A549 (cell line): ENCODE measurements around the gene MYH16. TPM values are rescaled to one million over a fixed set of nuclear protein-coding genes. Genes with fewer than 3 reads are reported as not detected.
A peak's percentile ranks its signal among the peaks of the same experiment; 100 is the strongest.

Experiments used
- ATAC-seq, 2 experiments: fragments of 200-7000 bp in 1 of 2; fragments of >200 bp in 1 of 2; cut with Nextera tagmentation in 1 of 2; cut with Tn5 transposase in 1 of 2; 3 replicates each; pipeline versions ENCODE4 v1.8.0 to v1.9.1; 2018 to 2020; ENCODE audit warnings: mild to moderate bottlenecking in 1 of 2, moderate library complexity in 1 of 2
- CTCF ChIA-PET: fragments of 300-600 bp; sonication (Branson Sonifier 250); formaldehyde crosslinking; extraction: SDS; loops from one replicate; lab custom pipeline; 2021; ENCODE audit warnings: antibody characterized with exemption, inconsistent platforms; lab: Yijun Ruan, JAX
- POLR2A ChIA-PET: fragments of 350-600 bp; formaldehyde crosslinking; extraction: SDS; loops from one replicate; lab custom pipeline; 2021; ENCODE audit warnings: antibody characterized with exemption, inconsistent platforms; lab: Yijun Ruan, JAX
- DNase-seq, 2 experiments: peaks; one replicate each; pipeline versions ENCODE4 v3.0.0 to v3.0.0-alpha.2; 2011 to 2016; ENCODE audit warnings: low read depth in 1 of 2, low spot score in 1 of 2
- FAIRE-seq: peaks from 2 replicates; lab custom pipeline; 2011; peaks lifted over from hg19 to GRCh38; lab: Jason Lieb, UNC
- H3K27ac ChIP-seq, 2 experiments: fragments of >200 bp; sonication (Bioruptor Twin); formaldehyde crosslinking; 3 replicates each; pipeline ENCODE4 v1.5.1; 2016 to 2017
- H3K4me1 ChIP-seq: fragments of >200 bp; sonication (Bioruptor Twin); formaldehyde crosslinking; 3 replicates; pipeline ENCODE4 v1.6.1; 2016
- H3K4me2 ChIP-seq: fragments of >200 bp; sonication (Bioruptor Twin); formaldehyde crosslinking; 3 replicates; pipeline ENCODE4 v1.6.1; 2016
- H3K4me3 ChIP-seq: fragments of >200 bp; sonication (Bioruptor Twin); formaldehyde crosslinking; 3 replicates; pipeline ENCODE4 v1.5.1; 2016
- H3K9me3 ChIP-seq: fragments of >200 bp; sonication (Bioruptor Twin); formaldehyde crosslinking; 3 replicates; pipeline ENCODE4 v1.6.1; 2016
- CBX2 ChIP-seq: fragments of 200-600 bp; sonication (generic); IDR thresholded peaks from 2 replicates; pipeline ENCODE4 v1.6.1; 2016; ENCODE audit warnings: low read depth, mild to moderate bottlenecking, borderline replicate concordance
- EHF ChIP-seq: fragments of 250-450 bp; sonication (Bioruptor Pico); IDR thresholded peaks from 2 replicates; pipeline ENCODE4 v1.5.0; 2020; ENCODE audit warnings: mild to moderate bottlenecking
- EHMT2 ChIP-seq: fragments of 200-600 bp; sonication (generic); IDR thresholded peaks from 2 replicates; pipeline ENCODE4 v1.6.1; 2016; ENCODE audit warnings: antibody characterized with exemption, low read depth, mild to moderate bottlenecking, moderate library complexity
- ELK1 ChIP-seq: fragments of 150-350 bp; IDR thresholded peaks from 2 replicates; pipeline ENCODE4 v1.6.1; 2014; ENCODE audit warnings: low read depth, mild to moderate bottlenecking, low read length
- GATA3 ChIP-seq: IDR thresholded peaks from 2 replicates; pipeline ENCODE4 v1.6.1; 2012; ENCODE audit warnings: borderline replicate concordance
- HDAC2 ChIP-seq: fragments of 200-600 bp; sonication (generic); IDR thresholded peaks from 2 replicates; pipeline ENCODE4 v1.6.1; 2016
- HES2 ChIP-seq: fragments of >200 bp; sonication (Bioruptor Twin); formaldehyde crosslinking; IDR thresholded peaks from 2 replicates; pipeline ENCODE4 v1.6.1; 2016
- HEYL ChIP-seq: fragments of 250-450 bp; sonication (Bioruptor Pico); IDR thresholded peaks from 2 replicates; pipeline ENCODE4 v1.8.0; 2021; ENCODE audit warnings: mild to moderate bottlenecking, moderate library complexity
- HOXB13 ChIP-seq: fragments of 250-450 bp; sonication (Bioruptor Pico); IDR thresholded peaks from 2 replicates; pipeline ENCODE4 v1.5.0; 2020; ENCODE audit warnings: low read depth, mild to moderate bottlenecking, moderate library complexity
- MAX ChIP-seq: IDR thresholded peaks from 2 replicates; pipeline ENCODE4 v1.6.1; 2012
- MAZ ChIP-seq: fragments of 150-350 bp; IDR thresholded peaks from 2 replicates; pipeline ENCODE4 v1.6.1; 2014; ENCODE audit warnings: antibody characterized with exemption, low read depth, low read length, borderline replicate concordance
- MYC ChIP-seq: IDR thresholded peaks from 2 replicates; pipeline ENCODE4 v1.6.1; 2012; ENCODE audit warnings: mild to moderate bottlenecking, inconsistent platforms, low read length, improper control_type of control experiment, borderline replicate concordance
- NPAS2 ChIP-seq: fragments of 250-450 bp; sonication (Bioruptor Pico); IDR thresholded peaks from 2 replicates; pipeline ENCODE4 v1.8.0; 2022; ENCODE audit warnings: mild to moderate bottlenecking, moderate library complexity, borderline replicate concordance
- POLR2AphosphoS2 ChIP-seq: conservative IDR thresholded peaks from 2 replicates; pipeline ENCODE4 v1.6.1; 2012; ENCODE audit warnings: low read length, improper control_type of control experiment, inconsistent platforms
- RAD21 ChIP-seq, 2 experiments: fragments of >200 bp in 1 of 2; sonication (Bioruptor Twin) in 1 of 2; formaldehyde crosslinking in 1 of 2; IDR thresholded peaks in 1 of 2; conservative IDR thresholded peaks in 1 of 2; 2 replicates in 1 of 2; 3 replicates in 1 of 2; pipeline ENCODE4 v1.6.1; 2012 to 2018; ENCODE audit warnings: inconsistent platforms in 1 of 2
- RFX5 ChIP-seq: fragments of 450-650 bp; IDR thresholded peaks from 2 replicates; pipeline ENCODE4 v1.7.1; 2014; ENCODE audit warnings: antibody characterized with exemption, mild to moderate bottlenecking, moderate library complexity
- USF2 ChIP-seq: fragments of 450-650 bp; IDR thresholded peaks from 2 replicates; pipeline ENCODE4 v1.6.1; 2014; ENCODE audit warnings: antibody characterized with exemption
- ZC3H11A ChIP-seq: fragments of 450-650 bp; IDR thresholded peaks from 2 replicates; pipeline ENCODE4 v1.6.1; 2014; ENCODE audit warnings: antibody characterized with exemption, mild to moderate bottlenecking
- ZNF302 ChIP-seq: fragments of 250-450 bp; sonication (Bioruptor Pico); IDR thresholded peaks from 2 replicates; pipeline ENCODE4 v1.9.0; 2021; ENCODE audit warnings: inconsistent platforms, mild to moderate bottlenecking, moderate library complexity
- ZSCAN20 ChIP-seq: fragments of 250-450 bp; sonication (Bioruptor Pico); IDR thresholded peaks from 2 replicates; pipeline ENCODE4 v1.8.0; 2022; ENCODE audit warnings: mild to moderate bottlenecking, moderate library complexity
- WGBS: methylation state at CpG from one replicate; pipeline ENCODE4 v1.1.6; 2017; ENCODE audit errors: missing lambda C conversion rate; 5-methylcytosine and 5-hydroxymethylcytosine counted together
- polyA plus RNA-seq, 4 experiments: library from polyadenylated mRNA; depleted of rRNA in 3 of 4; stranded (reverse); fragments of >200 nt; fragmentation: RNase III in 1 of 4; extraction: RNeasy Plus Mini Kit Qiagen cat#74134 plus additional on column Dnase treatment in 1 of 4; gene quantifications; 2 replicates in 3 of 4; 3 replicates in 1 of 4; pipeline ENCODE4 v1.2.3, GENCODE V29; 2011 to 2017

Gene MYH16
- polyA plus RNA-seq, 2 of the 4 experiments (the other 2 are of a cell fraction) = 0.28 to 0.31 TPM

- no peak overlapping the region for H3K4me3 ChIP-seq
- no peaks in the 10 kb centered on the region for H3K4me1 ChIP-seq
- WGBS = 74% methylated on average over 10 of the region's 10 CpGs
- H3K9me3 ChIP-seq = no peaks in the 10 kb centered on the region
- CTCF ChIA-PET = interaction anchor here (5.0 kb wide), 1 partner anchor 21 kb away, joined by 23 read pairs; no protein-coding TSS in a partner anchor
- POLR2A ChIA-PET = interaction anchor here (0.7 kb wide), 1 partner anchor 286 kb away, joined by 4 read pairs; no protein-coding TSS in a partner anchor
- no peak overlapping the region for H3K4me2 ChIP-seq
- H3K27ac ChIP-seq = no peak overlapping the region
- ATAC-seq (no peak), FAIRE-seq (no peak), DNase-seq (peak in 1 of 2 experiments; percentile 24)
- TF ChIP-seq USF2 (no peak), EHMT2 (peak; percentile 77)
Observed at GRCh38 chr7:99290980-99291607, 18.5 kb downstream of the MYH16 start.

GRCh38 chr7:99292127-99292526, 19.5 kb downstream of the MYH16 start:
- 88% methylated on average over 14 of the region's 14 CpGs for WGBS
- no peak for DNase-seq
- CTCF ChIA-PET = interaction anchor here (0.9 to 5.0 kb wide), 3 partner anchors 8 to 252 kb away, joined by 3 to 23 read pairs (median 3); no protein-coding TSS in a partner anchor
- ATAC-seq = no peak
- TF ChIP-seq ZSCAN20 (no peak), RAD21 (conservative IDR thresholded peaks at IDR 0.05 in 1 of 2, IDR thresholded peaks at IDR 0.05 in 1 of 2) (no peak), ZC3H11A (no peak), MAZ (no peak), NPAS2 (CRISPR knock-in tag) (no peak), RFX5 (no peak), EHMT2 (no peak), HDAC2 (no peak), CBX2 (no peak), POLR2AphosphoS2 (no peak), HES2 (no peak), HEYL (CRISPR knock-in tag) (no peak), EHF (CRISPR knock-in tag) (no peak), MYC (no peak)
- Histone ChIP-seq H3K4me2 (no peak overlapping the region), H3K4me3 (no peak overlapping the region), H3K9me3 (no peaks in the 10 kb centered on the region), H3K4me1 (no peaks in the 10 kb centered on the region), H3K27ac (peak overlapping the region in 1 of 2 experiments; percentile 40; a peak in 1 of 6 replicates)
- FAIRE-seq = no peak
- POLR2A ChIA-PET = interaction anchor here (0.5 kb wide), 1 partner anchor 46 kb away, joined by 3 read pairs; no protein-coding TSS in a partner anchor

- Histone ChIP-seq H3K4me1 (no peaks in the 10 kb centered on the region), H3K4me2 (no peak overlapping the region), H3K27ac (peak overlapping the region in 1 of 2 experiments; percentile 29; a peak in 2 of 6 replicates), H3K9me3 (no peaks in the 10 kb centered on the region), H3K4me3 (no peak overlapping the region)
- FAIRE-seq (no peak), DNase-seq (no peak), ATAC-seq (no peak)
- CTCF ChIA-PET = interaction anchor here (0.5 to 5.0 kb wide), 5 partner anchors 17 to 253 kb away, joined by 3 to 23 read pairs (median 5); no protein-coding TSS in a partner anchor
- no peak for TF ChIP-seq RFX5
- TF ChIP-seq GATA3 = no peak
- no peak for TF ChIP-seq MAX
- TF ChIP-seq ZNF302 (CRISPR knock-in tag) = no peak
- TF ChIP-seq HOXB13 (CRISPR knock-in tag) = no peak
- no peak for TF ChIP-seq CBX2
- no peak for TF ChIP-seq ELK1
- 96% methylated on average over 1 of the region's 1 CpG for WGBS
- POLR2A ChIA-PET = no interaction called here
Observed at GRCh38 chr7:99293167-99293566, 20.5 kb downstream of the MYH16 start.
